Measurements from ENCODE around the gene KBTBD2. TPM values are rescaled to one million over a fixed set of nuclear protein-coding genes. Genes with fewer than 3 reads are reported as not detected.

Gene KBTBD2
- total and polyA plus RNA-seq, 12 donors: 16.0 to 57.0 (median 25.8) TPM

DNA sequence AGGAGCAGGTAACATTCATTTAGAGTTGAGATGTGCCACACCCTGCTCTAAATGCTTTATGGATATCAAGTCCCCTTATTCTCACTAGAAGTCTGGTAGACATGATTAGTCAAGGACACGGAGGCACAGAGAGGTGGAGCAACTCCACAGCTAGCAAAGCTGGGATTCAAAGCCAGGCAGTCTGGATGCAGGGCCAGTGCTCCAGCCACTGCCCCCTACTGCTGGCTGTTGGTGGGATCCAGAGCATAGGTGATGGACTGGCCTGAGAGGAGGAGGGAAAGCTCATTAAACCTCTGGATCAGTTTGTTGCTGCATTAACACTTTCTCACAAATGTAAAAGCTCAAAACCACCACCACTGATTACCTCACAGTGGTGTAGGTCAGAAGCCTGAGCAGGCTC is 22.6 kb upstream of the KBTBD2 start:
- Histone ChIP-seq H3K36me3 (replicated peaks in 1 of 2) (peaks cover 0 to 36% of the 10 kb centered on the region in 2 donors), H3K4me3 (no peak overlapping the region), H3K4me1 (replicated peaks in 1 of 2) (no peaks in the 10 kb centered on the region), H3K9me3 (replicated peaks in 1 of 3) (no peaks in the 10 kb centered on the region), H3K27me3 (no peaks in the 10 kb centered on the region), H3K27ac (no peak overlapping the region)
- TF ChIP-seq CTCF (IDR thresholded peaks at IDR 0.05) (peak in 1 of 6 experiments; percentile 10), POLR2A (IDR thresholded peaks at IDR 0.05) (no peak)
- DNase-seq: no peak
- intact Hi-C loops (cut with DNase I): no loop called here
- 44 to 100% (median 80%) methylated on average over 1 of the region's 1 CpG for WGBS, 4 donors

GRCh38 chr7:32910195-32910594 is 18.6 kb upstream of the KBTBD2 start:
- peaks cover 0 to under 1% of the 10 kb centered on the region in 2 donors for H3K36me3 ChIP-seq (replicated peaks in 1 of 2)
- H3K27me3 ChIP-seq: no peaks in the 10 kb centered on the region
- TF ChIP-seq POLR2A (IDR thresholded peaks at IDR 0.05) (no peak), CTCF (IDR thresholded peaks at IDR 0.05) (no peak)
- no peak for DNase-seq
- no peak overlapping the region for H3K4me3 ChIP-seq
- WGBS, 4 donors: 73 to 91% (median 84%) methylated on average over 1 of the region's 1 CpG
- H3K27ac ChIP-seq: no peak overlapping the region
- H3K4me1 ChIP-seq (replicated peaks in 1 of 2): no peaks in the 10 kb centered on the region
- intact Hi-C loops (cut with DNase I): no loop called here
- H3K9me3 ChIP-seq (replicated peaks in 1 of 3): no peaks in the 10 kb centered on the region

- H3K9me3 ChIP-seq (replicated peaks in 1 of 3): no peaks in the 10 kb centered on the region
- WGBS, 4 donors: 13 to 24% (median 17%) methylated on average over 12 of the region's 12 CpGs
- no peaks in the 10 kb centered on the region for H3K36me3 ChIP-seq (replicated peaks in 1 of 2)
- H3K4me1 ChIP-seq (replicated peaks in 1 of 2): no peaks in the 10 kb centered on the region
- peak overlapping the region in 1 of 4 donors; percentile 12 for H3K4me3 ChIP-seq
- TF ChIP-seq CTCF (IDR thresholded peaks at IDR 0.05) (peak in 1 of 6 experiments; percentile 8), POLR2A (IDR thresholded peaks at IDR 0.05) (no peak)
- H3K27me3 ChIP-seq: no peaks in the 10 kb centered on the region
- H3K27ac ChIP-seq: no peak overlapping the region
- intact Hi-C loops (cut with DNase I): no loop called here
- DNase-seq: peak; percentile 29 to 72 (median 57)
Observed at GRCh38 chr7:32905175-32905662, 13.7 kb upstream of the KBTBD2 start.

DNA sequence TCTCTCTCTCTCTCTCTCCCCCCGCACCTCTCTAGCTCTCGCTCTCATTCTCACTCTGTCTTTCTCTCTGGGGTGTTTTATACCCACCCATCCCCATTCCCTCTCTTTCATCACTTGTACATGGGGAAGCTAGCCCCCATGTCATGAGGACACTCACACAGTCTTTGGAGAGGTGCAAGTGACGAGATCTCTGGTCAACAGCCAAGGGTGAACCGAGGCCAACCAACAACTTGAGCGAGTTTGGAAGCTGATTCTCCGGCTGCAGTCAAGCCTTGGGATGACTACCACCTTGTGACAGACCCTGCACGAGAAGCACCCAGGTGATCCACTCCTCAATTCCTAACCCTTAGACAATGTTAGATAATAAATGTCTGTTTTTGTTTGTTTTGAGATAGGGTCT is 10.1 kb upstream of the KBTBD2 start:
- 86 to 92% (median 89%) methylated on average over 6 to 7 of the region's 7 CpGs for WGBS, 4 donors
- Histone ChIP-seq H3K27ac (no peak overlapping the region), H3K4me1 (replicated peaks in 1 of 2) (no peaks in the 10 kb centered on the region), H3K36me3 (replicated peaks in 1 of 2) (no peaks in the 10 kb centered on the region), H3K4me3 (no peak overlapping the region), H3K27me3 (no peaks in the 10 kb centered on the region), H3K9me3 (replicated peaks in 1 of 3) (no peaks in the 10 kb centered on the region)
- DNase-seq: no peak
- intact Hi-C loops (cut with DNase I): no loop called here
- TF ChIP-seq CTCF (IDR thresholded peaks at IDR 0.05) (no peak), POLR2A (IDR thresholded peaks at IDR 0.05) (no peak)
